ENCODE results near the gene MINAR1. TPM values are rescaled to one million over a fixed set of nuclear protein-coding genes. Genes with fewer than 3 reads are reported as not detected.

The MINAR1 gene
- total and polyA plus RNA-seq, 2 of the 13 experiments (the other 11 are each of a cell fraction or from before 2014, with no cell fraction given): 0.15 to 0.16 TPM

DNA sequence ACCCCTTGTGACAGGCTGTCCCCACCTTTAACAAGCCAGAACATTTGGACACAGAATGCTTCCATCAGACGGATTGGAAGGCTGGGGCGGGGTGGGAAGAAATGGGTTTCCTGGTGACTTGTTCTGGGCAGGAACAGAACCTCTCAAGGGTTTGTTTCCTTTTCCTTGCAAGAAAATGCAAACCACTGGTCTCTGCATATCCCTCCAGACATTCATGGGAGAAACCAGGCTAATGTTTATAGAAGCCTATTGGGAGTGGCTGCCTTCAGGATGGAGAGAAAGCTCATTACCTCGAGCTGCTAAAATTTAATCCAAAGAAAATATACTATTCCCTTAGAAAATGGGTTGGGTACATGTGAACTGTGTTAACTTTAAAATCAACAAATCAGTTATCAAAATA lies 21.9 kb downstream of the MINAR1 start:
- Histone ChIP-seq H2AFZ (ENCODE audit: low read length) (no peak overlapping the region), H3K27me3 (ENCODE audit: control insufficient read depth in 1 of 2, insufficient read depth in 2 of 2, low read length in 2 of 2) (peaks cover 2 to 22% of the 10 kb centered on the region in 2 experiments; a peak in 4 of 5 replicates), H3K36me3 (replicated peaks in 1 of 2; ENCODE audit: control insufficient read depth in 1 of 2, insufficient read depth in 2 of 2, low read length in 2 of 2) (no peaks in the 10 kb centered on the region), H3K27ac (ENCODE audit: extremely low read length, insufficient read depth, low read length) (no peak overlapping the region), H3K9ac (ENCODE audit: insufficient read depth, low read depth, low read length) (no peak overlapping the region), H3K79me2 (ENCODE audit: insufficient read depth, low read length) (no peaks in the 10 kb centered on the region), H3K4me1 (ENCODE audit: insufficient read depth, low read length) (no peaks in the 10 kb centered on the region), H3K4me3 (replicated peaks in 1 of 3; ENCODE audit: insufficient read depth in 1 of 3, low read depth in 2 of 3, low read length in 3 of 3) (no peak overlapping the region), H3K4me2 (ENCODE audit: low read depth, low read length) (no peak overlapping the region), H3K9me3 (ENCODE audit: low read length) (no peaks in the 10 kb centered on the region), H4K20me1 (ENCODE audit: insufficient read depth, low read length) (no peaks in the 10 kb centered on the region)
- BruUV-seq (replicated peaks): no TSS peak
- FAIRE-seq: no peak
- TF ChIP-seq ZNF264 (CRISPR knock-in tag; IDR thresholded peaks at IDR 0.05) (no peak), HOXA3 (CRISPR knock-in tag; IDR thresholded peaks at IDR 0.05) (no peak), ZFYVE20 (CRISPR knock-in tag; IDR thresholded peaks at IDR 0.05; ENCODE audit: borderline replicate concordance, low read depth) (no peak)
- TF ChIP-seq, protein P1, sequence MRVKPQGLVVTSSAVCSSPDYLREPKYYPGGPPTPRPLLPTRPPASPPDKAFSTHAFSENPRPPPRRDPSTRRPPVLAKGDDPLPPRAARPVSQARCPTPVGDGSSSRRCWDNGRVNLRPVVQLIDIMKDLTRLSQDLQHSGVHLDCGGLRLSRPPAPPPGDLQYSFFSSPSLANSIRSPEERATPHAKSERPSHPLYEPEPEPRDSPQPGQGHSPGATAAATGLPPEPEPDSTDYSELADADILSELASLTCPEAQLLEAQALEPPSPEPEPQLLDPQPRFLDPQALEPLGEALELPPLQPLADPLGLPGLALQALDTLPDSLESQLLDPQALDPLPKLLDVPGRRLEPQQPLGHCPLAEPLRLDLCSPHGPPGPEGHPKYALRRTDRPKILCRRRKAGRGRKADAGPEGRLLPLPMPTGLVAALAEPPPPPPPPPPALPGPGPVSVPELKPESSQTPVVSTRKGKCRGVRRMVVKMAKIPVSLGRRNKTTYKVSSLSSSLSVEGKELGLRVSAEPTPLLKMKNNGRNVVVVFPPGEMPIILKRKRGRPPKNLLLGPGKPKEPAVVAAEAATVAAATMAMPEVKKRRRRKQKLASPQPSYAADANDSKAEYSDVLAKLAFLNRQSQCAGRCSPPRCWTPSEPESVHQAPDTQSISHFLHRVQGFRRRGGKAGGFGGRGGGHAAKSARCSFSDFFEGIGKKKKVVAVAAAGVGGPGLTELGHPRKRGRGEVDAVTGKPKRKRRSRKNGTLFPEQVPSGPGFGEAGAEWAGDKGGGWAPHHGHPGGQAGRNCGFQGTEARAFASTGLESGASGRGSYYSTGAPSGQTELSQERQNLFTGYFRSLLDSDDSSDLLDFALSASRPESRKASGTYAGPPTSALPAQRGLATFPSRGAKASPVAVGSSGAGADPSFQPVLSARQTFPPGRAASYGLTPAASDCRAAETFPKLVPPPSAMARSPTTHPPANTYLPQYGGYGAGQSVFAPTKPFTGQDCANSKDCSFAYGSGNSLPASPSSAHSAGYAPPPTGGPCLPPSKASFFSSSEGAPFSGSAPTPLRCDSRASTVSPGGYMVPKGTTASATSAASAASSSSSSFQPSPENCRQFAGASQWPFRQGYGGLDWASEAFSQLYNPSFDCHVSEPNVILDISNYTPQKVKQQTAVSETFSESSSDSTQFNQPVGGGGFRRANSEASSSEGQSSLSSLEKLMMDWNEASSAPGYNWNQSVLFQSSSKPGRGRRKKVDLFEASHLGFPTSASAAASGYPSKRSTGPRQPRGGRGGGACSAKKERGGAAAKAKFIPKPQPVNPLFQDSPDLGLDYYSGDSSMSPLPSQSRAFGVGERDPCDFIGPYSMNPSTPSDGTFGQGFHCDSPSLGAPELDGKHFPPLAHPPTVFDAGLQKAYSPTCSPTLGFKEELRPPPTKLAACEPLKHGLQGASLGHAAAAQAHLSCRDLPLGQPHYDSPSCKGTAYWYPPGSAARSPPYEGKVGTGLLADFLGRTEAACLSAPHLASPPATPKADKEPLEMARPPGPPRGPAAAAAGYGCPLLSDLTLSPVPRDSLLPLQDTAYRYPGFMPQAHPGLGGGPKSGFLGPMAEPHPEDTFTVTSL (CRISPR knock-in tag; IDR thresholded peaks at IDR 0.05; ENCODE audit: borderline replicate concordance): no peak
- ChIA-PET CTCF (ENCODE audit: low intra/inter-chr PET ratio, low total read pairs) (no interaction called here), POLR2A (no interaction called here)
- intact Hi-C loops (cut with micrococcal nuclease; ENCODE audit: unreplicated experiment) (no loop called here), in situ Hi-C loops (cut with HindIII; ENCODE audit: extremely low pct_ligation_motif_present, low pct_unique_long_range_greater_than_20kb) (no loop called here)
- no peak for ATAC-seq
- no peak for DNase-seq (ENCODE audit: low spot score)
- WGBS (ENCODE audit: low lambda C conversion rate): 2% methylated on average over 3 of the region's 3 CpGs
